H4 (cell line): Measurements from ENCODE around the gene NEUROG1. TPM values are rescaled to one million over a fixed set of nuclear protein-coding genes. Genes with fewer than 3 reads are reported as not detected.
"Not testable (repeated sequence)": the region's sequence is repeated elsewhere in the genome, so short reads cannot be mapped to it uniquely, and the experiment has no call there.

Source experiments
- DNase-seq: peaks from one replicate; pipeline ENCODE4 v3.0.0-alpha.2; 2015; ENCODE audit warnings: low spot score
- total RNA-seq: library from RNA; depleted of rRNA; stranded (reverse); fragments of >200 nt; shearing (Covaris generic); gene quantifications from 2 replicates; pipeline ENCODE4 v1.2.3, GENCODE V29; 2014

NEUROG1 gene
- total RNA-seq, 1 experiment from 2014 or later: not detected

DNA sequence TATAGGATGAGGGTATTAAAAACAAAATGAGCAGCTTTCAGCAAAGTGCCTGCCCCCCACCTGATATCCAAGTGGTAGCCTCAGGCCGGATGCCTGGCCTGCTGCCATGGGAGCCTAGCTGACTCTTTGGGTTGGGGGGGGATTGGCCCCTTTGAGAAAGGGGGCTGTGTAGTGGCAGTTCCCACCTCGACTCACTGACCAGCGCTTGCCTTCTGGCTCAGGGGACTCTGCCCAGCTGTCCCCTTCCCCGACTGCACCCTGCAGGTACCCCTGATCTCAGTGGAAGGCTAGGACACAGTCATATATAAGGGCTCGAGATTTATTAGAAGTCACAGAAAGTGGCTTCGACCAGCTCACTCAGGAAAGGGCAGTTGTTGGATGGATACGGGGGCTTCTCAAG, 1.5 kb upstream of the NEUROG1 start:
- no peak for DNase-seq

DNA sequence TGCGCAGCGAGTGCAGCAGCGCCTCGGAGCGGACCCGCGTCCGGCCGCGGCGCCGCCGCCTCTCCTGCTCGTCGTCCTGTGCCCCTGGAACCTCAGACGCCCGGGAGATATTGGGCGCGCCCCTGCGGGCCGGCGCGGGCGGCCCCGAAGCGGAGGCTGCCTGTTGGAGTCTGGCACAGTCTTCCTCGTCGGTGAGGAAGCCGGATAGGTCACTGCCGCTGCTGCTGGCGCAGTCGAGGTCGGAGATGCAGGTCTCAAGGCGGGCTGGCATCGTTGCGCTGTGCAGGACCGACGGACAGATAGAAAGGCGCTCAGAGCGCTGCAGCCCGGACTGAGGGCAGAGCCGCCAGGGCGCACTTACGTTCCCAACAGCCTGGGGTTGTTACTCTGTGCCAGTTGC, 344 bp downstream of the NEUROG1 start:
- DNase-seq: no peak

GRCh38 chr5:135534609-135535419, 950 bp downstream of the NEUROG1 start:
- no peak for DNase-seq

DNA sequence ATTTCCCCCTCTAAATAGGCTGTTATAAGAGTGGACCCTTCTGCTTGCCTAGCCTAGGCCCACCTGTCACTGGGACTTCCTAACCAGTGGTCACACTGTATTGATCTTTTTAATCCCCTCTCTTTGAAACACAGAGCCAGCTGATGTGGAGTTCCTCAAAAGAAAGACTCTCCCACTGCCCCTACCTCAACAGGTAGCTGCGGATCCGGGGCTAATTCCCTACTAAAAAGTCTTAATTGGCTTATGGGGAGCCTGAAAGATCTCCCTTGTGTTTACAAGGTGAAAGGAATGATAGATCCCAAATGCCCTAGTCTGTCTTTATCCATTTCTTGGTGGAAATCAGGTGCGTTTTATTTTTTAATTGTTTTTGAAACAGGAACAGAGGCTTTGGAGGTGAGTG, 2.0 kb downstream of the NEUROG1 start:
- DNase-seq: no peak

- no peak for DNase-seq
Measured at GRCh38 chr5:135533334-135533733, 2.4 kb downstream of the NEUROG1 start.

DNA sequence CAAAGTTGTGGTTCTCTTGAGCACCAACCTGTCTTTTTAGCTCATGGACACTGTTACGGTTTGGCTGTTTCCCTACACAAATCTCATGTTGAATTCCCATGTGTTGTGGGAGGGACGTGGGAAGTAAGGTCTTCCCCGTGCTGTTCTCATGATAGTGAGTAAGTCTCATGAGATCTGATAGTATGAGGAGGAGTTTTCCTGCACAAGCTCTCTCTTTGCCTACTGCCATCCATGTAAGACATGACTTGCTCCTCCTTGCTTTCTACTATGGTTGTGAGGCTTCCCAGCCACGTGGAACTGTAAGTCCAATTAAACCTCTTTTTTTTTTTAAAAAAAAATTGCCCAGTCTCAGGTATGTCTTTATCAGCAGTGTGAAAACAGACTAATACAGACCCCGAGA, 6.2 kb downstream of the NEUROG1 start:
- DNase-seq: not testable (repeated sequence)

DNA sequence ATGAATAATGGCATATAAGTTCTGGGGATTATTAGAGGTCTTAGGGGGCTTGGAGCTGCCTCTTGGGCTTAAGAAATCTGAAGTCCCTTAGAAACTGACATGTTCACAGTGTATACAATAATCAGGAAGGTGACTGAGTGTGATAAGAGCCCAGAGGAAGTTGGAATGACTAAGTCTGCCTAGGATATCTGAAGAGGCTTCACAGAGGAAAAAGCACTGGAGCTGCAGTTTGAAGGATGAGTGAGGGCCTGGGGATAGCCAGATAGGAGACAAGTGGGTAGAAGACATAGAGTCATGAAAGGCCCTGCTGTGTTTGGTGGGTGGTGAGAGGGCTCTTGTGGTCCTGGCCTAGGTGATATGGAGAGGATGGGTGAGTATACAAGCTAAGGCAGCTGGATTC, 8.8 kb downstream of the NEUROG1 start:
- no peak for DNase-seq

DNA sequence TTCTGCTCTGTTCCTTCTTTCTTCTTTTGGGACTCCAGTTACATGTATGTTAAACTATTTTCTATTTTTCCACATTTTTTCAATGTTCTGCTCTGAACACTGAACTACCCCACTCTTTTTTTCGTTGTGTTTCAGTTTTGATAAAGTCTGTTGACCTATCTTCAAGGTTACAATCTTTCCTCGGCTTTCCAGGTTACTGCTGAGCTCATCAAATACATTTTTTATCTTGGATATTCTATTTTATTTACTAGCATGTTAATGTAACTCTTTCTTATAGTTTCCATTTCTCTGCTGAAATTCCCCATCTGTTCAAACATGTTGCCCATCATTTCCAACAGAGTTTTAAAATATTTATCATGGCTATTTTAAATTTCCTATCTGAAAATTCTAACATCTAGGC, 13.8 kb downstream of the NEUROG1 start:
- DNase-seq: no peak

GRCh38 chr5:135517631-135518030, 18.1 kb downstream of the NEUROG1 start:
- DNase-seq: no peak

GRCh38 chr5:135514116-135514515, 21.6 kb downstream of the NEUROG1 start:
- no peak for DNase-seq

- no peak for DNase-seq
Measured at GRCh38 chr5:135511761-135512575, 23.8 kb downstream of the NEUROG1 start.

DNA sequence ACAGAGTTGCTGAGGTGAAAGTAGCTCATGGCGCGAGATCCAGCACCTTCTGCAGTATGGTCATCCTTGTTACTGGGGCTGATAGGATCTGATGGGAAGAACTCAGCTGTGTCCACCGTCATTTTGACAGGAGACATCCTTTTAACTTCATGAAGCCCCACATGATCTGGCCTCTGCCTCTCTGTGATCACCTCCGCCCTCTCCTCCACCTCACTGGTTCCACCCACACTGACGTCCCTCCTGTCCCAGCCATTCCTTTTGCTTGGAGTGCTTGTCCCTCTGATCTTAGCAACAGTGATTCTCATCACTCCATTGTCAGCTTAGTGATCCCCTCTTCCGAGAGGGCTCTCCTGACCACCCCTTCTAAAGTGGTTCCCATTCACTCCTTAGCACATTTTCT, 25.8 kb downstream of the NEUROG1 start:
- no peak for DNase-seq

DNA sequence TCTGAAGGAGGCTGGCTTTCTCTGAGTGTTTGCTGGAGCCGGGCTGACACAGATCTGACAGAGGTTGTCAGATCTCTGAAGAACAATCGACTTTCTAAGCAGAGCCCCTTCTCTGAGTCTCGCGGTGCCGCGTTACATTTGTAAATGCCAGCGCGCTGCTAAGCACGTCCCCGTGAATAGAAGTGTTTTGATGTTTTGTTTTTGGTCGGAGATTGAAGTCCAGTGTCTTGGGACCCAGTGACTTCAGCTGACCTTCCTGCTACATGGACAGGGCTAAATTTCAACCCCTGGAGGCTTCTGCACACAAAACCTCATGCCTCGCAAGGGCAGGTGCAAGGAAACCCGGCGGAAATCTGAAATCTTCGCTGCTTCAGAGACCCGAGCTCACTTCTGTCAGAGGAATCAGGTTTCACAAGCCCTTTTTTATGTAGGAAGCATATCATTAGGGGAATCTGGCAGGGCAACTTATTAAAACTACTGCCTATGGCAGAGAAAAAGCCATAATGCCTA, 27.2 kb downstream of the NEUROG1 start:
- no peak for DNase-seq

- no peak for DNase-seq
Measured at GRCh38 chr5:135505973-135506372, 29.8 kb downstream of the NEUROG1 start.

DNA sequence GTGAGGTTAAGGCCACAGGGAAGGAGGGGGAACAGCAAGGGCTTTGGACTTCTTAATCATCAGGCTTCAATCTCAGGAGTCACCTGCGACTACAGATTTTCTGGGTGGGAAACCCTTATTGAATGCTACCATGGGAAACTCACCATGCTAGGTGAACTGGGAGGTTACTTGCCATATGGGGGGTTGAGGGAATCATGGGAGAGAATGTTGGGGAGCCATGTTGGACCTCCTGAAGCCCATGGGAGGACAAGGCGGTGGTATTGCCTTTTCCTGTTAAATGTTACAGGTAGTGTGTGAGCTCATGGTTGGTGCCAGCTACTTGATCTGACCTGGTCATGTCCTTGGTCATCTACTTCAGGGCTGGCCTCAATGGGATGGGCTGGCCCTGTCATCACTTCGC, 31.4 kb downstream of the NEUROG1 start:
- no peak for DNase-seq

- DNase-seq: no peak
Measured at GRCh38 chr5:135503871-135504270, 31.9 kb downstream of the NEUROG1 start.

GRCh38 chr5:135502836-135503520, 32.8 kb downstream of the NEUROG1 start:
- DNase-seq: no peak

DNA sequence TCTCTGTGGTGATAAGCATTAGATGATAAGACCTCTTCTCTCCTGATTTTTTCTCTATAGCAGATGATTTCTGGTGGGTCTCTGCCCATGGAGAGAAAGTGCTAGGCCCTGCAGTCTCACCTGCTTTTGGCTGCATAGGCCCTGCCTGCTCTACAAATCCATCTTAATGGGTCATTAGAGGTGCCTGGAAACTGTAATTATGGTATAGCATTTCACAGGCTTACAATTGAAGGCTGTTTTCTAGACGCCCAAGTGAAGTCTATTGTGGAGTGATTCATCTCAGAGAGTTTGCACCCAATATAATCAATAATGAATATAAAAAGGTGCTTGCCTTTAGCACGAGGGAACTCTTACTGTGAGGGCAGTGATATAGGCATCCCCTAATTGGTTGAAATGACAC, 33.8 kb downstream of the NEUROG1 start:
- DNase-seq: no peak

- no peak for DNase-seq
Measured at GRCh38 chr5:135498637-135498995, 37.1 kb downstream of the NEUROG1 start.

DNA sequence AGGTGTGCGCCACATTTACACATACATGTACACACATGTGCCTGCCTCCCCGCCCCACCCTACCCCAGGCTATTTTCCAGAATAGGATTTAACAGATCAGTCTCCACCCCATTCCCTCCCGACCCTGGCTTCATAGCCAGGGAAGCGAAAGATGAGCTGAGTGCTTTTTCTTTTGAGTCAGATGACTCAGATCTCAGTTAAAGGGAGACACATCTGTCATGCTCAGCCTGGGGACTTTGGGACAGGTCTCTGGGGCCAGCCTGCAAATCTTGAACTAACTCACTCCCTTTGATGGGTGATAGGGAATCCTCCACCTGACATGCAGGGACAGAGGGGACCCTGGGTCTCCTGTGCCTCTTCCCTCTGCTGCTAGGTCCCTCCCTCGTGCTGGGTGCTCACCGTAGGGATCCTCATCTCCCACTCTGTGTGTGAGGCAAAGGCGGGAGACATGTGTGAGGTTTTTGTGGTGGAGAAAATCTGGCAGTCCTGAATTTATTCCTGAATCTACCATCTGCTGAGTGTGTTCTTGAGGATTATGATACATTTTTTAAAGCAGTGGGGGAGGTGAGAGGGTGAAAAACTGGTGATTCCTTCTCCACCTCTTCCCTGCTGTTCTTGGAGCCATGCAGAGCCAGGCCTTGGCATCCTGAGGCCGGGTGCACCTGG, 37.7 kb downstream of the NEUROG1 start:
- DNase-seq: no peak

DNA sequence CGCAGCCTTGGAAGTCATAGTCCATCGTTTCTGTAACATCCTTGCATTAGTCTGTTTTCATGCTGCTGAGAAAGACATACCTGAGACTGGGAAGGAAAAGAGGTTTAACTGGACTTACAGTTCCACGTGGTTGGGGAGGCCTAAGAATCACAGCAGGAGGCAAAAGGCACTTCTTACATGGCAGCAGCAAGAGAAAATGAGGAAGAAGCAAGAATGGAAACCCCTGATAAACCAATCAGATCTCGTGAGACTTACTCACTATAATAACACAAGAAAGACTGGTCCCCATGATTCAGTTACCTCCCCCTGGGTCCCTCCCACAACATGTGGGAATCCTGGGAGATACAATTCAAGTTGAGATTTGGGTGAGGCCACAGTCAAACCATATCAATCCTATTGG, 40.2 kb downstream of the NEUROG1 start:
- not testable (repeated sequence) for DNase-seq

GRCh38 chr5:135494196-135494595, 41.6 kb downstream of the NEUROG1 start:
- no peak for DNase-seq
